CD4-positive, alpha-beta T cell (primary cell): ENCODE results near the gene DOCK6. TPM values are rescaled to one million over a fixed set of nuclear protein-coding genes. Genes with fewer than 3 reads are reported as not detected.

Experiments used
- ATAC-seq: fragments of 200-7000 bp; cut with Tn5 transposase; one replicate; pipeline ENCODE4 v1.10.0; 2022; ENCODE audit warnings: mild to moderate bottlenecking; ENCODE audit not compliant: poor library complexity
- CTCF ChIA-PET: fragments of 350-600 bp; sonication (Branson Sonifier 250); formaldehyde crosslinking; loops from one replicate; lab custom pipeline; 2021; ENCODE audit warnings: antibody characterized with exemption, inconsistent platforms; lab: Charles Lee
- POLR2A ChIA-PET: fragments of 350-600 bp; sonication (Branson Sonifier 250); formaldehyde crosslinking; loops from one replicate; lab custom pipeline; 2021; ENCODE audit warnings: antibody characterized with exemption, inconsistent platforms; lab: Charles Lee
- DNase-seq, 14 experiments: peaks; one replicate each; pipeline ENCODE4 v3.0.0-alpha.2; 2013 to 2020; ENCODE audit warnings: mixed read lengths in 2 of 14
- H3K27ac ChIP-seq, 2 donors: one replicate each; pipeline versions ENCODE4 v1.5.1 to v1.7.0; 2013; ENCODE audit warnings: low read length in 2 of 2, low read depth in 1 of 2, mild to moderate bottlenecking in 1 of 2
- H3K27me3 ChIP-seq, 2 experiments: 1 replicate in 1 of 2; 2 replicates in 1 of 2; pipeline versions ENCODE4 v1.6.1 to v1.7.0; 2013; ENCODE audit warnings: low read length in 2 of 2, control low read depth in 1 of 2, mild to moderate bottlenecking in 1 of 2, moderate library complexity in 1 of 2; ENCODE audit not compliant: insufficient read depth in 2 of 2, control insufficient read depth in 1 of 2
- H3K36me3 ChIP-seq: one replicate; pipeline ENCODE4 v1.6.1; 2013; ENCODE audit warnings: low read length, control low read depth; ENCODE audit not compliant: insufficient read depth
- H3K4me1 ChIP-seq: one replicate; pipeline ENCODE4 v1.6.1; 2013; ENCODE audit warnings: low read length, control low read depth; ENCODE audit not compliant: insufficient read depth
- H3K4me3 ChIP-seq: one replicate; pipeline ENCODE4 v1.5.1; 2013; ENCODE audit warnings: mild to moderate bottlenecking, low read length, moderate library complexity
- H3K9me3 ChIP-seq, 2 experiments: 1 replicate in 1 of 2; 2 replicates in 1 of 2; pipeline versions ENCODE4 v1.6.1 to v1.7.0; 2013; ENCODE audit warnings: low read length in 2 of 2, mild to moderate bottlenecking in 2 of 2, control low read depth in 1 of 2, moderate library complexity in 1 of 2; ENCODE audit not compliant: control insufficient read depth in 1 of 2, insufficient read depth in 1 of 2
- H3K27ac Mint-ChIP-seq: one replicate; pipeline ENCODE4 v1.8.0; 2020; ENCODE audit warnings: mixed read lengths
- H3K27me3 Mint-ChIP-seq: one replicate; pipeline ENCODE4 v1.8.0; 2021; ENCODE audit warnings: mixed read lengths
- H3K36me3 Mint-ChIP-seq: one replicate; pipeline ENCODE4 v1.8.0; 2021; ENCODE audit warnings: low read depth, mixed read lengths
- H3K4me1 Mint-ChIP-seq: one replicate; pipeline ENCODE4 v1.8.0; 2021; ENCODE audit warnings: low read depth, mixed read lengths
- H3K4me3 Mint-ChIP-seq: one replicate; pipeline ENCODE4 v1.8.0; 2020; ENCODE audit warnings: mild to moderate bottlenecking, mixed read lengths
- H3K9me3 Mint-ChIP-seq: one replicate; pipeline ENCODE4 v1.8.0; 2020; ENCODE audit warnings: mixed read lengths
- intact Hi-C, 2 experiments: fragments of 100-400 bp; cut with DNase I in 1 of 2; cut with micrococcal nuclease in 1 of 2; formaldehyde crosslinking; loops; one replicate each; pipeline versions ENCODE4 v1.15.1 to v1.9.0; 2023 to 2025; cut with DNase I, micrococcal nuclease
- total RNA-seq, 174 experiments: library from RNA in 2 of 174; stranded (reverse) in 2 of 174; gene quantifications; one replicate each; pipeline ENCODE4 v1.2.3 and lab custom pipeline; 2021 to 2026
- TF ChIP-seq, protein P1 (sequence below): fragments of 200-600 bp; IDR thresholded peaks from one replicate; pipeline ENCODE4 v1.8.0; 2022; ENCODE audit warnings: antibody characterized with exemption, mild to moderate bottlenecking

Gene DOCK6
- total RNA-seq, 2 experiments from 2014 or later, result 0.14 to 0.38 TPM

- intact Hi-C loops, result no loop called here
- DNase-seq, result no peak
Measured at GRCh38 chr19:11237321-11237720, 25.0 kb downstream of the DOCK6 start.

GRCh38 chr19:11236324-11237301 is 25.7 kb downstream of the DOCK6 start:
- Mint-ChIP-seq H3K27ac (no peak overlapping the region), H3K36me3 (no peaks in the 10 kb centered on the region), H3K9me3 (peaks cover 6% of the 10 kb centered on the region), H3K4me3 (no peak overlapping the region), H3K4me1 (no peaks in the 10 kb centered on the region), H3K27me3 (peaks cover 11% of the 10 kb centered on the region)
- Histone ChIP-seq H3K36me3 (no peaks in the 10 kb centered on the region), H3K4me1 (no peaks in the 10 kb centered on the region), H3K9me3 (peaks cover 11 to 48% of the 10 kb centered on the region in 2 experiments), H3K4me3 (no peak overlapping the region), H3K27me3 (peaks cover 0 to 2% of the 10 kb centered on the region in 2 experiments), H3K27ac (no peak overlapping the region)
- TF ChIP-seq, protein P1, sequence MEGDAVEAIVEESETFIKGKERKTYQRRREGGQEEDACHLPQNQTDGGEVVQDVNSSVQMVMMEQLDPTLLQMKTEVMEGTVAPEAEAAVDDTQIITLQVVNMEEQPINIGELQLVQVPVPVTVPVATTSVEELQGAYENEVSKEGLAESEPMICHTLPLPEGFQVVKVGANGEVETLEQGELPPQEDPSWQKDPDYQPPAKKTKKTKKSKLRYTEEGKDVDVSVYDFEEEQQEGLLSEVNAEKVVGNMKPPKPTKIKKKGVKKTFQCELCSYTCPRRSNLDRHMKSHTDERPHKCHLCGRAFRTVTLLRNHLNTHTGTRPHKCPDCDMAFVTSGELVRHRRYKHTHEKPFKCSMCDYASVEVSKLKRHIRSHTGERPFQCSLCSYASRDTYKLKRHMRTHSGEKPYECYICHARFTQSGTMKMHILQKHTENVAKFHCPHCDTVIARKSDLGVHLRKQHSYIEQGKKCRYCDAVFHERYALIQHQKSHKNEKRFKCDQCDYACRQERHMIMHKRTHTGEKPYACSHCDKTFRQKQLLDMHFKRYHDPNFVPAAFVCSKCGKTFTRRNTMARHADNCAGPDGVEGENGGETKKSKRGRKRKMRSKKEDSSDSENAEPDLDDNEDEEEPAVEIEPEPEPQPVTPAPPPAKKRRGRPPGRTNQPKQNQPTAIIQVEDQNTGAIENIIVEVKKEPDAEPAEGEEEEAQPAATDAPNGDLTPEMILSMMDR, result no peak
- ATAC-seq (no peak), DNase-seq (no peak)
- intact Hi-C loops, result no loop called here
- CTCF ChIA-PET, result no interaction called here
- POLR2A ChIA-PET, result no interaction called here

More at GRCh38 chr19:11237321-11237720, 25.0 kb downstream of the DOCK6 start:
- H3K27me3 Mint-ChIP-seq, result peaks cover 16% of the 10 kb centered on the region
- H3K36me3 Mint-ChIP-seq, result no peaks in the 10 kb centered on the region
- H3K9me3 Mint-ChIP-seq, result peaks cover 6% of the 10 kb centered on the region
- H3K4me3 Mint-ChIP-seq, result no peak overlapping the region
- no peak overlapping the region for H3K27ac Mint-ChIP-seq
- H3K4me3 ChIP-seq, result no peak overlapping the region
- TF ChIP-seq, protein P1, result no peak
- POLR2A ChIA-PET, result no interaction called here
- no peaks in the 10 kb centered on the region for H3K4me1 Mint-ChIP-seq
- ATAC-seq, result no peak
- H3K9me3 ChIP-seq, result peaks cover 11 to 50% of the 10 kb centered on the region in 2 experiments
- H3K27me3 ChIP-seq, result peaks cover 5 to 8% of the 10 kb centered on the region in 2 experiments
- no peaks in the 10 kb centered on the region for H3K36me3 ChIP-seq
- H3K27ac ChIP-seq, result no peak overlapping the region
- CTCF ChIA-PET, result no interaction called here
- no peaks in the 10 kb centered on the region for H3K4me1 ChIP-seq

DNA sequence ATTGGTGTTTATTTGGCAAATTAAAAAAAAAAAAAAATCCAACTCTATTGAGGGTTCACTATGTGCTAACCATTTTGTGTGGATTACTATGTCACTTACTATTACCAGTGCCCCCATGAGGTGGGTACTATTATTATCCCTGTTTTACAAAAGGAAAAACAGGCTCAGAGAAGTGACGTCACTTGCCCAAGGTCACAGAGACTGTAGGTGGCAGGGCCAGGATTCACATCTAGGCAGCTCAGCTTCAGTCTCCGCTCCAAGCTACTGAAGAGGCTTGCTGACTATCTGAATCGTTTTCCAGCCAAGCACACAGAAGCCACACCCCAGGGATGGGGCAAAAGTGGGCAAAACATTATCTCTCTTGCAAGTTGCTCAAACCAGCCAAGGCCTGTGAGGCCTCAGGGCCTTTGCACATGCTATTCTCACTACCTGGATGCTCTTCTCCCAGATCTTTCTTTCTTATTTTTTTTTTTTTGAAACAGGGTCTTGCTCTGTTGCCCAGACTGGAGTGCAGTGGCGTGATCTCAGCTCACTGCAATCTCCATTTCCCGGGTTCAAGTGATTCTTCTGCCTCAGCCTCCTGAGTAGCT is 27.7 kb downstream of the DOCK6 start:
- CTCF ChIA-PET, result no interaction called here

More for the DNA sequence above, 27.7 kb downstream of the DOCK6 start:
- Mint-ChIP-seq H3K4me1 (no peaks in the 10 kb centered on the region), H3K9me3 (peaks cover 6% of the 10 kb centered on the region), H3K27ac (no peak overlapping the region), H3K36me3 (no peaks in the 10 kb centered on the region), H3K4me3 (no peak overlapping the region), H3K27me3 (peaks cover 4% of the 10 kb centered on the region)
- H3K4me3 ChIP-seq, result no peak overlapping the region
- POLR2A ChIA-PET, result no interaction called here
- H3K27me3 ChIP-seq, result no peaks in the 10 kb centered on the region
- no peaks in the 10 kb centered on the region for H3K36me3 ChIP-seq
- TF ChIP-seq, protein P1, result no peak
- no peaks in the 10 kb centered on the region for H3K4me1 ChIP-seq
- no peak for ATAC-seq
- H3K9me3 ChIP-seq, result peaks cover 11 to 36% of the 10 kb centered on the region in 2 experiments
- no peak for DNase-seq
- intact Hi-C loops, result no loop called here
- H3K27ac ChIP-seq, result no peak overlapping the region
